A549 (cell line): ENCODE results near the gene BNC2. TPM values are rescaled to one million over a fixed set of nuclear protein-coding genes. Genes with fewer than 3 reads are reported as not detected.

Source experiments
- ATAC-seq, 2 experiments: fragments of 200-7000 bp in 1 of 2; fragments of >200 bp in 1 of 2; cut with Nextera tagmentation in 1 of 2; cut with Tn5 transposase in 1 of 2; 3 replicates each; pipeline versions ENCODE4 v1.8.0 to v1.9.1; 2018 to 2020; ENCODE audit warnings: mild to moderate bottlenecking in 1 of 2, moderate library complexity in 1 of 2
- CTCF ChIA-PET: fragments of 300-600 bp; sonication (Branson Sonifier 250); formaldehyde crosslinking; extraction: SDS; loops from one replicate; lab custom pipeline; 2021; ENCODE audit warnings: antibody characterized with exemption, inconsistent platforms; lab: Yijun Ruan, JAX
- POLR2A ChIA-PET: fragments of 350-600 bp; formaldehyde crosslinking; extraction: SDS; loops from one replicate; lab custom pipeline; 2021; ENCODE audit warnings: antibody characterized with exemption, inconsistent platforms; lab: Yijun Ruan, JAX
- DNase-seq, 2 experiments: peaks; one replicate each; pipeline versions ENCODE4 v3.0.0 to v3.0.0-alpha.2; 2011 to 2016; ENCODE audit warnings: low read depth in 1 of 2, low spot score in 1 of 2
- FAIRE-seq: peaks from 2 replicates; lab custom pipeline; 2011; peaks lifted over from hg19 to GRCh38; lab: Jason Lieb, UNC
- H3K27ac ChIP-seq, 2 experiments: fragments of >200 bp; sonication (Bioruptor Twin); formaldehyde crosslinking; 3 replicates each; pipeline ENCODE4 v1.5.1; 2016 to 2017
- H3K4me1 ChIP-seq: fragments of >200 bp; sonication (Bioruptor Twin); formaldehyde crosslinking; 3 replicates; pipeline ENCODE4 v1.6.1; 2016
- H3K4me2 ChIP-seq: fragments of >200 bp; sonication (Bioruptor Twin); formaldehyde crosslinking; 3 replicates; pipeline ENCODE4 v1.6.1; 2016
- H3K4me3 ChIP-seq: fragments of >200 bp; sonication (Bioruptor Twin); formaldehyde crosslinking; 3 replicates; pipeline ENCODE4 v1.5.1; 2016
- H3K9me3 ChIP-seq: fragments of >200 bp; sonication (Bioruptor Twin); formaldehyde crosslinking; 3 replicates; pipeline ENCODE4 v1.6.1; 2016
- ATOH8 ChIP-seq: fragments of 250-450 bp; sonication (Bioruptor Pico); IDR thresholded peaks from 2 replicates; pipeline ENCODE4 v1.5.0; 2020; ENCODE audit warnings: low read depth, mild to moderate bottlenecking, moderate library complexity
- BCL3 ChIP-seq: fragments of >200 bp; sonication (Bioruptor Twin); formaldehyde crosslinking; IDR thresholded peaks from 3 replicates; pipeline ENCODE4 v1.6.1; 2016
- BHLHE40 ChIP-seq: IDR thresholded peaks from 2 replicates; pipeline ENCODE4 v1.6.1; 2012; ENCODE audit warnings: low read depth, low read length, inconsistent platforms
- CBX2 ChIP-seq: fragments of 200-600 bp; sonication (generic); IDR thresholded peaks from 2 replicates; pipeline ENCODE4 v1.6.1; 2016; ENCODE audit warnings: low read depth, mild to moderate bottlenecking, borderline replicate concordance
- CTCF ChIP-seq: fragments of >200 bp; sonication (Bioruptor Twin); formaldehyde crosslinking; IDR thresholded peaks from 3 replicates; pipeline ENCODE4 v1.5.1; 2016
- EHF ChIP-seq: fragments of 250-450 bp; sonication (Bioruptor Pico); IDR thresholded peaks from 2 replicates; pipeline ENCODE4 v1.5.0; 2020; ENCODE audit warnings: mild to moderate bottlenecking
- FOSL2 ChIP-seq, 2 experiments: fragments of 450-650 bp in 1 of 2; fragments of >200 bp in 1 of 2; sonication (Bioruptor Twin) in 1 of 2; formaldehyde crosslinking; IDR thresholded peaks; 2 replicates each; pipeline versions ENCODE4 v1.5.0 to v1.6.1; 2016 to 2020; ENCODE audit warnings: mild to moderate bottlenecking in 1 of 2, moderate library complexity in 1 of 2
- GATA3 ChIP-seq: IDR thresholded peaks from 2 replicates; pipeline ENCODE4 v1.6.1; 2012; ENCODE audit warnings: borderline replicate concordance
- HOXA7 ChIP-seq: fragments of 250-450 bp; sonication (Bioruptor Pico); IDR thresholded peaks from 2 replicates; pipeline ENCODE4 v1.5.0; 2020; ENCODE audit warnings: mild to moderate bottlenecking, moderate library complexity
- KDM1A ChIP-seq: fragments of 200-600 bp; sonication (generic); IDR thresholded peaks from 2 replicates; pipeline ENCODE4 v1.6.1; 2016; ENCODE audit warnings: low read depth, mild to moderate bottlenecking
- MAX ChIP-seq: IDR thresholded peaks from 2 replicates; pipeline ENCODE4 v1.6.1; 2012
- POLR2A ChIP-seq: IDR thresholded peaks from 2 replicates; pipeline ENCODE4 v1.6.1; 2012; ENCODE audit warnings: mild to moderate bottlenecking, low read length
- POLR2AphosphoS2 ChIP-seq: conservative IDR thresholded peaks from 2 replicates; pipeline ENCODE4 v1.6.1; 2012; ENCODE audit warnings: low read length, improper control_type of control experiment, inconsistent platforms
- RAD21 ChIP-seq, 2 experiments: fragments of >200 bp in 1 of 2; sonication (Bioruptor Twin) in 1 of 2; formaldehyde crosslinking in 1 of 2; IDR thresholded peaks in 1 of 2; conservative IDR thresholded peaks in 1 of 2; 2 replicates in 1 of 2; 3 replicates in 1 of 2; pipeline ENCODE4 v1.6.1; 2012 to 2018; ENCODE audit warnings: inconsistent platforms in 1 of 2
- REST ChIP-seq: fragments of 200-600 bp; sonication (generic); IDR thresholded peaks from 2 replicates; pipeline ENCODE4 v1.6.1; 2016; ENCODE audit warnings: antibody characterized with exemption, mild to moderate bottlenecking, moderate library complexity
- RNF2 ChIP-seq: fragments of 200-600 bp; sonication (generic); IDR thresholded peaks from 2 replicates; pipeline ENCODE4 v1.6.1; 2016; ENCODE audit warnings: low read depth, mild to moderate bottlenecking, antibody characterized with exemption, moderate library complexity, borderline replicate concordance
- SMC3 ChIP-seq: fragments of >200 bp; sonication (Bioruptor Twin); formaldehyde crosslinking; IDR thresholded peaks from 3 replicates; pipeline ENCODE4 v1.6.1; 2018; ENCODE audit warnings: inconsistent platforms
- TFCP2L1 ChIP-seq: fragments of 250-450 bp; sonication (Bioruptor Pico); IDR thresholded peaks from 2 replicates; pipeline ENCODE4 v1.5.0; 2021; ENCODE audit warnings: mild to moderate bottlenecking
- ZFP36 ChIP-seq: fragments of 450-650 bp; IDR thresholded peaks from 2 replicates; pipeline ENCODE4 v1.6.1; 2014; ENCODE audit warnings: borderline replicate concordance; ENCODE audit not compliant: partially characterized antibody
- WGBS: methylation state at CpG from one replicate; pipeline ENCODE4 v1.1.6; 2017; ENCODE audit errors: missing lambda C conversion rate; 5-methylcytosine and 5-hydroxymethylcytosine counted together
- polyA plus RNA-seq, 4 experiments: library from polyadenylated mRNA; depleted of rRNA in 3 of 4; stranded (reverse); fragments of >200 nt; fragmentation: RNase III in 1 of 4; extraction: RNeasy Plus Mini Kit Qiagen cat#74134 plus additional on column Dnase treatment in 1 of 4; gene quantifications; 2 replicates in 3 of 4; 3 replicates in 1 of 4; pipeline ENCODE4 v1.2.3, GENCODE V29; 2011 to 2017

Gene BNC2
- polyA plus RNA-seq, 2 of the 4 experiments (the other 2 are of a cell fraction), result 6.2 to 7.5 TPM

GRCh38 chr9:16824545-16825330 lies 45.7 kb downstream of the BNC2 start:
- WGBS, result 54% methylated on average over 8 of the region's 8 CpGs
- ATAC-seq (peak; percentile 74 to 76), DNase-seq (peak in 1 of 2 experiments; percentile 51), FAIRE-seq (no peak)
- H3K9me3 ChIP-seq, result no peaks in the 10 kb centered on the region
- ChIA-PET POLR2A (interaction anchor here (0.6 kb wide), 1 partner anchor 88 kb away, joined by 4 read pairs; no protein-coding TSS in a partner anchor), CTCF (interaction anchor here (0.7 to 1.7 kb wide), 3 partner anchors 14 to 22 kb away, joined by 3 to 4 read pairs (median 4); no protein-coding TSS in a partner anchor)
- TF ChIP-seq POLR2AphosphoS2 (no peak), SMC3 (peak; percentile 41; the same call in 2 of the 3 replicates), CTCF (peak; percentile 23; the same call in 2 of the 3 replicates), RAD21 (conservative IDR thresholded peaks at IDR 0.05 in 1 of 2, IDR thresholded peaks at IDR 0.05 in 1 of 2) (peak; percentile 38 to 42; a peak in 2 of 5 replicates), POLR2A (no peak), MAX (no peak)
- H3K4me2 ChIP-seq, result peak overlapping the region; percentile 25; the same call in 1 of the 3 replicates
- H3K4me1 ChIP-seq, result peaks cover 6% of the 10 kb centered on the region; the same call in 2 of the 3 replicates
- peak overlapping the region in 1 of 2 experiments; percentile 54; a peak in 3 of 6 replicates for H3K27ac ChIP-seq
- H3K4me3 ChIP-seq, result no peak overlapping the region

- CTCF ChIA-PET, result interaction anchor here (0.7 to 1.2 kb wide), 2 partner anchors 19 to 21 kb away, joined by 3 to 4 read pairs; no protein-coding TSS in a partner anchor
- POLR2A ChIA-PET, result no interaction called here
Measured at GRCh38 chr9:16823906-16824305, 46.6 kb downstream of the BNC2 start.

GRCh38 chr9:16821344-16821743 lies 49.1 kb downstream of the BNC2 start:
- POLR2A ChIA-PET, result no interaction called here
- no peak overlapping the region for H3K4me3 ChIP-seq
- FAIRE-seq (no peak), ATAC-seq (no peak), DNase-seq (no peak)
- no peaks in the 10 kb centered on the region for H3K9me3 ChIP-seq
- H3K4me2 ChIP-seq, result no peak overlapping the region
- 46% methylated on average over 1 of the region's 1 CpG for WGBS
- peaks cover 6% of the 10 kb centered on the region; the same call in 2 of the 3 replicates for H3K4me1 ChIP-seq
- CTCF ChIA-PET, result interaction anchor here (0.7 kb wide), 1 partner anchor 139 kb away, joined by 3 read pairs; no protein-coding TSS in a partner anchor
- H3K27ac ChIP-seq, result no peak overlapping the region
- TF ChIP-seq CTCF, result no peak
- no peak for TF ChIP-seq FOSL2 (IDR thresholded peaks at IDR 0.05)
- no peak for TF ChIP-seq FOSL2 (CRISPR knock-in tag; IDR thresholded peaks at IDR 0.05)
- TF ChIP-seq REST, result no peak
- TF ChIP-seq POLR2AphosphoS2, result no peak
- no peak for TF ChIP-seq TFCP2L1 (CRISPR knock-in tag)
- no peak for TF ChIP-seq KDM1A
- no peak for TF ChIP-seq ZFP36
- TF ChIP-seq CBX2, result no peak
- no peak for TF ChIP-seq ATOH8 (CRISPR knock-in tag)
- TF ChIP-seq HOXA7, result no peak

More at GRCh38 chr9:16823906-16824305, 46.6 kb downstream of the BNC2 start:
- Histone ChIP-seq H3K4me1 (peaks cover 6% of the 10 kb centered on the region; the same call in 2 of the 3 replicates), H3K4me3 (no peak overlapping the region), H3K4me2 (no peak overlapping the region), H3K27ac (no peak overlapping the region), H3K9me3 (no peaks in the 10 kb centered on the region)
- FAIRE-seq, result no peak
- WGBS, result 96% methylated on average over 2 of the region's 2 CpGs
- TF ChIP-seq EHF (CRISPR knock-in tag), result no peak
- TF ChIP-seq GATA3, result no peak
- TF ChIP-seq RNF2, result no peak
- TF ChIP-seq BCL3, result no peak
- TF ChIP-seq ZFP36, result no peak
- TF ChIP-seq HOXA7, result no peak
- TF ChIP-seq BHLHE40, result no peak
- no peak for DNase-seq
- no peak for ATAC-seq
